HG03039 (cell line): ENCODE data around the gene POLN.
"Not testable (repeated sequence)": the region's sequence is repeated elsewhere in the genome, so short reads cannot be mapped to it uniquely, and the experiment has no call there.

Experiments
- ATAC-seq: cut with Tn5 transposase; IDR thresholded peaks from one replicate; pipeline ENCODE4 v1.9.1; 2021; ENCODE audit warnings: mild to moderate bottlenecking, moderate library complexity; ENCODE audit not compliant: unreplicated experiment

The POLN gene

GRCh38 chr4:2275546-2276251, 33.8 kb upstream of the POLN start:
- ATAC-seq = no peak

- ATAC-seq = not testable (repeated sequence)
Observed at GRCh38 chr4:2275044-2275397, 33.1 kb upstream of the POLN start.

- no peak for ATAC-seq
Observed at GRCh38 chr4:2274320-2275043, 32.6 kb upstream of the POLN start.

GRCh38 chr4:2273657-2274319, 31.9 kb upstream of the POLN start:
- no peak for ATAC-seq

- ATAC-seq = no peak
Observed at GRCh38 chr4:2273221-2273620, 31.3 kb upstream of the POLN start.

GRCh38 chr4:2272828-2273120, 30.9 kb upstream of the POLN start:
- ATAC-seq = no peak

GRCh38 chr4:2272026-2272827, 30.3 kb upstream of the POLN start:
- ATAC-seq = no peak

GRCh38 chr4:2271279-2272025, 29.5 kb upstream of the POLN start:
- no peak for ATAC-seq

- ATAC-seq = no peak
Observed at GRCh38 chr4:2270341-2271165, 28.6 kb upstream of the POLN start.

GRCh38 chr4:2269618-2270163, 27.8 kb upstream of the POLN start:
- no peak for ATAC-seq

GRCh38 chr4:2269206-2269531, 27.2 kb upstream of the POLN start:
- ATAC-seq = no peak

GRCh38 chr4:2268357-2269205, 26.7 kb upstream of the POLN start:
- ATAC-seq = no peak

- no peak for ATAC-seq
Observed at GRCh38 chr4:2267841-2268240, 25.9 kb upstream of the POLN start.

- ATAC-seq = no peak
Observed at GRCh38 chr4:2267320-2267811, 25.4 kb upstream of the POLN start.

GRCh38 chr4:2266821-2267220, 24.9 kb upstream of the POLN start:
- no peak for ATAC-seq

- ATAC-seq = no peak
Observed at GRCh38 chr4:2266181-2266580, 24.3 kb upstream of the POLN start.

- ATAC-seq = no peak
Observed at GRCh38 chr4:2265113-2266110, 23.5 kb upstream of the POLN start.
